Testis (tissue), 2 donors: Measurements from ENCODE around the gene EFTUD2.

Experiments used
- CTCF ChIP-seq, 3 experiments: fragments of 450-650 bp in 2 of 3; fragments of 200-600 bp in 1 of 3; sonication (generic) in 1 of 3; IDR thresholded peaks; one replicate each; pipeline ENCODE4 v1.5.1; 2016 to 2019; ENCODE audit warnings: antibody characterized with exemption in 3 of 3, mild to moderate bottlenecking in 2 of 3, moderate library complexity in 1 of 3
- POLR2A ChIP-seq: fragments of 450-650 bp; IDR thresholded peaks from one replicate; pipeline ENCODE4 v1.6.1; 2017; ENCODE audit warnings: antibody characterized with exemption, mild to moderate bottlenecking, moderate library complexity

DNA sequence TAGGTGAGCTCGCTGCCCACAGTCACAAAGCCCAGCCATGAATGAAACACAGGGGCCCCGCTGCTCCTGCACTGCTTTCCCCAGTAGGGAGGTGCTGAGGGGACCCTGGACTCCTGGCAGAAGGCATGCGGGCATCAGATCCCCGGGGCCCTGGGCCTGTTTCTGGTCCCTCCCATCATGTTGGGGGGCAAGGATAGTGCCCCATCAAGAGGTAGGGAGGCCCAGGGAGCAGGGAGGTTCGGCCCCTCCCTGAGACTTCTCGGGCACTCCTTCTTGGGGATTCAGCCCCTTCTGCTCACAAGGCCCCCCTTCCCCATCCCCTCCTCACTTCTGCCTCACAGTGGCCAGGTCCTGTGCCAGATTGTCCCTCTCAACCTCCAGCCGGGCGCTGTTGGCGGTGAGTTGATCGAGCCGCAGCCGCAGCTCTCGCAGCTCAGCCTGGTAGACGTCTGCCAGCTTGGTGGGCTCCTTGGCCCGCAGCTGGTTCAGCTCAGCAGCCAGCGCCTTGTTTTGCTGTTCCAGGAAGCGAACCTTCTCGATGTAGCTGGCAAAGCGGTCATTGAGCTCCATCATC lies 15.5 kb upstream of the EFTUD2 start:
- no peak for TF ChIP-seq CTCF (IDR thresholded peaks at IDR 0.05)
- no peak for TF ChIP-seq POLR2A
